Testis (tissue), 2 donors: ENCODE results near the gene PRR29.

Experiments
- CTCF ChIP-seq, 3 experiments: fragments of 450-650 bp in 2 of 3; fragments of 200-600 bp in 1 of 3; sonication (generic) in 1 of 3; IDR thresholded peaks; one replicate each; pipeline ENCODE4 v1.5.1; 2016 to 2019; ENCODE audit warnings: antibody characterized with exemption in 3 of 3, mild to moderate bottlenecking in 2 of 3, moderate library complexity in 1 of 3
- POLR2A ChIP-seq: fragments of 450-650 bp; IDR thresholded peaks from one replicate; pipeline ENCODE4 v1.6.1; 2017; ENCODE audit warnings: antibody characterized with exemption, mild to moderate bottlenecking, moderate library complexity

- TF ChIP-seq CTCF (IDR thresholded peaks at IDR 0.05) (no peak), POLR2A (no peak)
Observed at GRCh38 chr17:63999680-64000531, 1.8 kb downstream of the PRR29 start.
